NB4 (cell line): ENCODE data around the gene PCDHGA3.

Experiments used
- MAX ChIP-seq: IDR thresholded peaks from 2 replicates; pipeline ENCODE4 v1.6.1; 2011; ENCODE audit warnings: low read depth, low read length
- MYC ChIP-seq: IDR thresholded peaks from 2 replicates; pipeline ENCODE4 v1.6.1; 2011; ENCODE audit warnings: low read depth, low read length
- TF ChIP-seq, protein P1 (sequence below): IDR thresholded peaks from one replicate; pipeline ENCODE4 v1.5.1; 2012; ENCODE audit warnings: low read depth, low read length

DNA sequence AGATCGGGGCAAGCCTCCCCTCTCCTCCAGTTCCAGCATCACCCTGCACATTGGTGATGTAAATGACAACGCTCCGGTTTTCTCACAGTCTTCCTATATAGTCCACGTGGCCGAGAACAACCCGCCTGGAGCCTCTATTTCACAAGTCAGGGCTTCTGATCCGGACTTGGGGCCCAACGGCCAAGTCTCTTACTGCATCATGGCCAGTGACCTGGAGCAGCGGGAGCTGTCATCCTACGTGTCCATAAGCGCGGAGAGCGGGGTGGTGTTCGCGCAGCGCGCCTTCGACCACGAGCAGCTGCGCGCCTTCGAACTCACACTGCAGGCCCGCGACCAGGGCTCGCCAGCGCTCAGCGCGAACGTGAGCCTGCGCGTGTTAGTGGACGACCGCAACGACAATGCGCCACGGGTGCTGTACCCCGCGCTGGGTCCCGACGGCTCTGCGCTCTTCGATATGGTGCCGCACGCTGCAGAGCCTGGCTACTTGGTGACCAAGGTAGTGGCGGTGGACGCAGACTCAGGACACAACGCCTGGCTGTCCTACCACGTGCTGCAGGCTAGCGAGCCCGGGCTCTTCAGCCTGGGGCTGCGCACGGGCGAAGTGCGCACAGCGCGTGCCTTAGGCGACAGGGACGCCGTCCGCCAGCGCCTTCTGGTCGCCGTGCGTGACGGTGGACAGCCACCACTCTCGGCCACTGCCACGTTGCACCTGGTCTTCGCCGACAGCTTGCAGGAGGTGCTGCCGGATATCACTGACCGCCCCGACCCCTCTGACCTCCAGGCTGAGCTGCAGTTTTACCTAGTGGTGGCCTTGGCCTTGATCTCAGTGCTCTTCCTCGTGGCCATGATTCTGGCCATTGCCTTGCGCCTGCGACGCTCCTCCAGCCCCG lies 45.8 kb downstream of the PCDHGA3 start:
- TF ChIP-seq, protein P1, sequence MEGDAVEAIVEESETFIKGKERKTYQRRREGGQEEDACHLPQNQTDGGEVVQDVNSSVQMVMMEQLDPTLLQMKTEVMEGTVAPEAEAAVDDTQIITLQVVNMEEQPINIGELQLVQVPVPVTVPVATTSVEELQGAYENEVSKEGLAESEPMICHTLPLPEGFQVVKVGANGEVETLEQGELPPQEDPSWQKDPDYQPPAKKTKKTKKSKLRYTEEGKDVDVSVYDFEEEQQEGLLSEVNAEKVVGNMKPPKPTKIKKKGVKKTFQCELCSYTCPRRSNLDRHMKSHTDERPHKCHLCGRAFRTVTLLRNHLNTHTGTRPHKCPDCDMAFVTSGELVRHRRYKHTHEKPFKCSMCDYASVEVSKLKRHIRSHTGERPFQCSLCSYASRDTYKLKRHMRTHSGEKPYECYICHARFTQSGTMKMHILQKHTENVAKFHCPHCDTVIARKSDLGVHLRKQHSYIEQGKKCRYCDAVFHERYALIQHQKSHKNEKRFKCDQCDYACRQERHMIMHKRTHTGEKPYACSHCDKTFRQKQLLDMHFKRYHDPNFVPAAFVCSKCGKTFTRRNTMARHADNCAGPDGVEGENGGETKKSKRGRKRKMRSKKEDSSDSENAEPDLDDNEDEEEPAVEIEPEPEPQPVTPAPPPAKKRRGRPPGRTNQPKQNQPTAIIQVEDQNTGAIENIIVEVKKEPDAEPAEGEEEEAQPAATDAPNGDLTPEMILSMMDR: no peak
- no peak for TF ChIP-seq MYC
- TF ChIP-seq MAX: no peak
